Neural progenitor cell (in vitro differentiated cells): ENCODE results near the gene PPM1D.

ENCODE experiments used
- CTCF ChIP-seq: fragments of 200-600 bp; sonication (generic); IDR thresholded peaks from 2 replicates; pipeline ENCODE4 v1.5.1; 2017; ENCODE audit warnings: antibody characterized with exemption, mild to moderate bottlenecking
- EZH2 ChIP-seq: fragments of 200-600 bp; sonication (generic); IDR thresholded peaks from 2 replicates; pipeline ENCODE4 v1.6.1; 2017; ENCODE audit warnings: antibody characterized with exemption, mild to moderate bottlenecking, moderate library complexity
- EZH2phosphoT487 ChIP-seq: fragments of 200-600 bp; sonication (generic); IDR thresholded peaks from 2 replicates; pipeline ENCODE4 v1.6.1; 2017; ENCODE audit warnings: antibody characterized with exemption

- TF ChIP-seq EZH2phosphoT487 (no peak), EZH2 (no peak), CTCF (no peak)
Observed at GRCh38 chr17:60555786-60556185, 44.2 kb upstream of the PPM1D start.
